ENCODE results near the gene MCHR1. TPM values are rescaled to one million over a fixed set of nuclear protein-coding genes. Genes with fewer than 3 reads are reported as not detected.
"Not testable (repeated sequence)": the region's sequence is repeated elsewhere in the genome, so short reads cannot be mapped to it uniquely, and the experiment has no call there.

MCHR1 gene
- total RNA-seq, 1 experiment from 2014 or later = not detected

GRCh38 chr22:40655941-40656340, 23.3 kb upstream of the MCHR1 start:
- not testable (repeated sequence) for DNase-seq (ENCODE audit: low spot score)

DNA sequence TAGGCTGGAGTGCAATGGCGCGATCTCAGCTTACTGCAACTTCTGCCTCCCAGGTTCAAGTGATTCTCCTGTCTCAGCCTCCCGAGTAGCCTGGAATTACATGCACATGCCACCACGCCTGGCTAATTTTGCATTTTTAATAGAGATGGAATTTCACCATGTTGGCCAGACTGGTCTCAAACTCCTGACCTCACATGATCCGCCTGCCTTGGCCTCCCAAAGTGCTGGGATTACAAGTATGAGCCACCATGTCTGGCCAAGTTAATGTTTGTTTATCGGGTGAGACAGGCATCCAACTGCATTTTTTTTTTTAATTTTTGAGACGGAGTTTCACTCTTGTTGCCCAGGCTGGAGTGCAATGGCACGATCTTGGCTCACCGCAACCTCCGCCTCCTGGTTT, 22.6 kb upstream of the MCHR1 start:
- DNase-seq (ENCODE audit: low spot score) = not testable (repeated sequence)

GRCh38 chr22:40659166-40659565, 20.1 kb upstream of the MCHR1 start:
- no peak for DNase-seq (ENCODE audit: low spot score)

DNA sequence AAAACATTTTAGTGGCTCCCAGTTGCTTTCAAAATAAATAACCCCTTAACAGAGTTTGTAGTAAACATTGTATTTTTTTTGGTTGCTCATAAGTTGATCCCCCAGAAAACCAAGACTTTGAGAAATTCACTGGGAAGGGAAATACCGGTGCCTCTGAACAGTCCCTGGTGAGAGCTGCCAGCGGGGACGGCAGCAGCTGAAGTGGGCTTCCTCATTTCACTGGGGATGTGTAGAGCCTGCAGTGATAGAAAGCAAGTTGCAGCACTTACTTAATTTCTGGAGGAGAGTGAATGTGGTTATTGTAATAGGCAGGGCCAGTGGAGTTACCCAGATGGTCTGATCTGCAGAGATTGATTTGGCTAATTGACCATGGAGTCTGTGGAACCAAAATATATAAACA, 18.6 kb upstream of the MCHR1 start:
- no peak for DNase-seq (ENCODE audit: low spot score)

DNA sequence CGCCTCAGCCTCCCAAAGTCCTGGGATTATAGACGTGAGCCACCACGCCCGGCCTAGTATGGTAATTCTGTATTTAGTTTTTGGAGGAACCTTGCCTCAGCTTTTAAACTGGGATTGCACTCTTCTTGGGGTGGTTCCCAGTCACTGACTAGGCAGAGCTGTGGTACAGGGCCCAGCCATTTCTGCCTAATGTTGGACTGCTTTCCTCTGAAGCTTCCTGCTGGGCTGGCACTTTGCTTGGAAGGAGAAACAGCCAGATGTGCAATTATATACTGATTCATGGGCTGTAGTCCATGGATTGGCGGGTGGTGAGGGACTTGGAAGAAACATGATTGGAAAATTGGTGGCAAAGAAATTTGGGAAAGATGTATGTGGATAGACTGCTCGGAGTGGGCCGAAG, 17.6 kb upstream of the MCHR1 start:
- no peak for DNase-seq (ENCODE audit: low spot score)

GRCh38 chr22:40665312-40665711, 14.0 kb upstream of the MCHR1 start:
- no peak for DNase-seq (ENCODE audit: low spot score)

DNA sequence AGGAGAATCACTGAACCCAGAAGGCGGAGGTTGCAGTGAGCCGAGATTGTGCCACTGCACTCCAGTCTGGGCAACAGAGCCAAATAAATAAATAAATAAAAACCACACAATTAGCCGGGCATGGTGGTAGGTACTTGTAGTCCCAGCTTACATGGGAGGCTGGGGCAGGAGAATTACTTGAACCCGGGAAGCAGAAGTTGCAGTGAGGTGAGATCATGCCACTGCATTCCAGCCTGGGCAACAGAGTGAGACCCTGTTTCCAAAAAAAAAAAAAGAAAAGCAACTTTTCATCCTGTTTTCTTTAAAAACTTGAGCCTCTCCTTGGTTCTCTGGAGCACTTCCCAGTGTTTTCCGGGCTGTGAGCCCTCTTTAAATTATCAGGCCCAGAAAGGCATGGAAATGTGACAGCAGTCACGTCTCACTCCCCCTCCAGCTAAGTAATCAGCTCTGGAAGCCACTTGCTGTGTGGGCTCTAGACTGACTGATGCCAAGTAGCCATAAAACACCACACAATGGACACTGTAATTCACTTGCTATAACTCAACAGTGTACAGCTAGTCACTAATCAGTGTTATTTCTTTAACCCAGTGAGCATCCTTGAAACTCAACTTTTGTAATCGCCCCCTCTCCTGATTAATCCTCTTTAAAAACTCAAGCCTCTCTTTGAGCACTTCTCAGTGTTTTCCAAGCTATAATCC, 13.0 kb upstream of the MCHR1 start:
- no peak for DNase-seq (ENCODE audit: low spot score)

DNA sequence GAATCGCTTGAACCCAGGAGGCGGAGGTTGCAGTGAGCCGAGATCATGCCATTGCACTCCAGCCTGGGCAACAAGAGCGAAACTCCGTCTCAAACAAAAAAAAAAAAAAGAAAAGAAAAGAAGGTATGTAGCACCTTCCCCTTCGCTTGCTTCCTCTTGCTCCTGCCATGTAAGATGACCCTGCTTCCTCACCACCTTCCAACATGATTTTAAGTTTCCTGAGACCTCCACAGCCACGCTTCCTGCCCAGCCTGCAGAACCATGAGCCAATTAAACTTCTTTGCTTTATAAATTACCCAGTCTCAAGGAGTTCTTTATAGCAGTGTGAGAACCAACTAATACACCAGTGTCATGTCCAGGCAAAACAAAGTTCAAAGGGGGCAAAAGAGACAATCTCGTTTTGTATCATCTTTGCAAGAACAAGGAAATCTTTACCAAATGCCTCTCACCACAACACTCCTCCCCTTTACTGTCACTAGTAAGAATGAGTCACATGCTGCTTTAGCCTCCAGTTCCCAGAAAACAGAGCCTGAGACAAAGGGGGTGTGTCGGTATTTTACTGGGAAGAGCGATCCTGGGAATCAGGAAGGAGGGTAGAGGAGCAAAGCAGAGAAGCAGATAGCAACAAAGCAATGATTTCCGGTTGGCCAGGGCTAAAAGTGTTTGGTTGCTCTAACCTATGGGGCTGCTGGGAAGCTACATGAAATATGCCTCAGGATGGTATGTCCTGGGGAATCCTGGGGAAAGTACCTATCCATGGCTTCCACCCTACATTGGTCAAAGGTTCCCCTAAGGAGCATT, 10.5 kb upstream of the MCHR1 start:
- DNase-seq (ENCODE audit: low spot score) = no peak

DNA sequence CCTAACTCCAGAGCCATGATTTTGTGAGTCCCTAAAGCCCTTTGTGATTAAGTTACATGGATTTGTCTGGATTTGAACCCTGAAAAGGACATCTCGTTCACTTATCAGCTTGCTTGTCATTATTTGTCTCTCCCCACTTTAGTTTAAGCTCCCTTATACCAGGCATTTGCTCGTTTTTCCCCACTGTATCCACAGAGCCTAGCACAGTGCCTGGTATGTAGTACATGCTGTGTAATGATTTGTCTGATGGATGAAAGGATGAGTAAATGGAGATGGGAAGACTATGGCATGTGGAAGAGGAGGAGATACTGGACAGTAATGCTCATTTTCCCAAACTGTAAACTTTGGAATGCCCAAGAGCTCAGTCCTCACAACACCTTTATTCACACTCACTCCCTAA, 9.2 kb upstream of the MCHR1 start:
- DNase-seq (ENCODE audit: low spot score) = no peak

GRCh38 chr22:40671369-40671768, 7.9 kb upstream of the MCHR1 start:
- no peak for DNase-seq (ENCODE audit: low spot score)

DNA sequence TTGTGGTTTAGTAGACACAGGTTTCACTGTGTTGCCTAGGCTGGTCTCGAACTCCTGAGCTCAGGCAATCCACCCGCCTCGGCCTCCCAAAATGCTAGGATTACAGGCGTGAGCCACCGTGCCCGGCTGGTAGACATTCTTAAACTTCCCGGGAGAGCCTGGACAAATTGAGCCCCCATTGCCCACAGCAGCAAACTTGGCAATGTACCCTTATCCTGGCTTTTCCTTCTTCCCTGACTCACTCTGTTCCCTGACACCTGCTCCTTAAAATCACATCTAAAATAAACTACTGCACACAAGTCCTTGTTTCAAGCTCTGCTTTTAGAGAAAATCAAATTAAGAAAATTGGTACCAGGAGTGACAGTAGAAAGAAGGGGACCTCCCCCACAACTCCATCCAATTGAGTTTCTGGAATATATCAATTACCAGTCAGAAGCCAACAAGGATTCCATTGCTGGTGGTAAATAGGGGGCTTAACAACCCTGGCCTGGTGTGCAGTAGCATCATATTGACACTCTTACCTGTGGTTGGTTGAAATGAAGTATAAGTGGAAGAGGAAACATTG, 7.4 kb upstream of the MCHR1 start:
- no peak for DNase-seq (ENCODE audit: low spot score)

DNA sequence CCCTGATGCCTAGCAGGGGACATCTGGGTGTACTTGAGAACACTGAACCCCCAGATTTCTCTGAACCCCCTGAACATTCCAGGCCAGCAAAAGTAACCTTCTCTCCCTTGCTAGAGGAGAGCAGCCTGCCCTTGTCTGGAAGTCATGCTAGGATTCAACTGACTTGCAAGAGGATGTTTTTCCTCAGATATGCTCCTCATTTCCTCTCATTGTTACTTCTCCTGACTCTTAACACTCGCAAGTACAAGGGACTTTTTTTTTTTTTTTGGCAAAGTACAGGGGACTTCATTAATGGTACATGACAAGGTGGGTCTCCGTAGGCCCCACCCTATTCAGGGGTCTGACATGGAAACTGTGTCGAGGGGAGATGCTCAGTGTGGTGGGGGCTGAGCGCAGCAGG, 6.3 kb upstream of the MCHR1 start:
- no peak for DNase-seq (ENCODE audit: low spot score)

GRCh38 chr22:40674274-40674673, 5.0 kb upstream of the MCHR1 start:
- DNase-seq (ENCODE audit: low spot score) = no peak

- DNase-seq (ENCODE audit: low spot score) = not testable (repeated sequence)
Observed at GRCh38 chr22:40676166-40676565, 3.1 kb upstream of the MCHR1 start.

- DNase-seq (ENCODE audit: low spot score) = no peak
Observed at GRCh38 chr22:40676644-40677043, 2.6 kb upstream of the MCHR1 start.

GRCh38 chr22:40678493-40679248, 613 bp upstream of the MCHR1 start:
- DNase-seq (ENCODE audit: low spot score) = no peak

DNA sequence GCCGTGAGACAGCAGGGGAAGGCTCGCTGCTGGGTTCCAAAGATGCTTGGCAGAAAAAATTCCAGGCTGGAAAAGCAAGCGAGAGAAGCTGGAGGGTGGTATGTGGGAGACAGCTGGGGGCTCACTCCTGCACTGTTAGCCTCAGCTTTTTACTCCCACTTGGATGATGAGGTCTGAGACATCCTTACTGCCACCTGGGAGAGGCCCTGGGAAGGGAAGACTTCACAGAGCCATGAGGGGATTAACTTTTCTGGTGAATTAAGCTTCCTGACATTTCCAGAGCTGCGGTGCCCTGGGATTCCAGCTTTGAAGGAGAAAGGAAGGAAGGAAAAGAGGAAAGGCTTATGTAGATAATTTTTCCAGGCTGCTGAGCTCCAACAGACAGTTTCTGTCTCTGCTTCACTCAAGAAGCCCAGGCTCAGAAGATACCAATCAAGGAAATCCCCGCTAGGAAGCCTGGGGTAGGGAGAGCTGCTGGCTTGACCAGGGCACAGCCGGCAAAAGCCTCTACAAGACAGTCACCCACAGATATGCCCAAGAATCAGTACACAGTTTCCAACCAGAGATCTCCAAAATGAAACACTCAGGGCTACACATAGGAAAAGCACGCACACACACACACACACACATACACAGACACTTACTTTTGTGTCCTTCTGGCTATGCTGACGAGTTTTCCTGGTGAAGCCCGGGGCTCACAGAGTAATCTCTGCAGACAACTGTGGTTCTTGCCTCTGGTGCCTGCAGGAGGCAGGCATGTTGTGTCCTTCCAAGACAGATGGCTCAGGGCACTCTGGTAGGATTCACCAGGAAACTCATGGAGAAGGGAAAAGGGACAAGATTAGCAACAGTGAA, 907 bp downstream of the MCHR1 start:
- peak; percentile 5 for DNase-seq (ENCODE audit: low spot score)

DNA sequence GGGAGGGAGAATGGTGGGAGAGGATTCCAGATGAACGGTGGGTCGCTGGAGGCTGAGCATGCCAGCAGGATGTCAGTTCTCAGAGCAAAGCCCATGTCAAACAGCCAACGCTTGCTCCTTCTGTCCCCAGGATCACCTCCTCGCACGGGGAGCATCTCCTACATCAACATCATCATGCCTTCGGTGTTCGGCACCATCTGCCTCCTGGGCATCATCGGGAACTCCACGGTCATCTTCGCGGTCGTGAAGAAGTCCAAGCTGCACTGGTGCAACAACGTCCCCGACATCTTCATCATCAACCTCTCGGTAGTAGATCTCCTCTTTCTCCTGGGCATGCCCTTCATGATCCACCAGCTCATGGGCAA, 1.5 kb downstream of the MCHR1 start:
- no peak for DNase-seq (ENCODE audit: low spot score)

DNA sequence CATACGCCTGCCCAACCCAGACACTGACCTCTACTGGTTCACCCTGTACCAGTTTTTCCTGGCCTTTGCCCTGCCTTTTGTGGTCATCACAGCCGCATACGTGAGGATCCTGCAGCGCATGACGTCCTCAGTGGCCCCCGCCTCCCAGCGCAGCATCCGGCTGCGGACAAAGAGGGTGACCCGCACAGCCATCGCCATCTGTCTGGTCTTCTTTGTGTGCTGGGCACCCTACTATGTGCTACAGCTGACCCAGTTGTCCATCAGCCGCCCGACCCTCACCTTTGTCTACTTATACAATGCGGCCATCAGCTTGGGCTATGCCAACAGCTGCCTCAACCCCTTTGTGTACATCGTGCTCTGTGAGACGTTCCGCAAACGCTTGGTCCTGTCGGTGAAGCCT, 2.2 kb downstream of the MCHR1 start:
- DNase-seq (ENCODE audit: low spot score) = no peak

DNA sequence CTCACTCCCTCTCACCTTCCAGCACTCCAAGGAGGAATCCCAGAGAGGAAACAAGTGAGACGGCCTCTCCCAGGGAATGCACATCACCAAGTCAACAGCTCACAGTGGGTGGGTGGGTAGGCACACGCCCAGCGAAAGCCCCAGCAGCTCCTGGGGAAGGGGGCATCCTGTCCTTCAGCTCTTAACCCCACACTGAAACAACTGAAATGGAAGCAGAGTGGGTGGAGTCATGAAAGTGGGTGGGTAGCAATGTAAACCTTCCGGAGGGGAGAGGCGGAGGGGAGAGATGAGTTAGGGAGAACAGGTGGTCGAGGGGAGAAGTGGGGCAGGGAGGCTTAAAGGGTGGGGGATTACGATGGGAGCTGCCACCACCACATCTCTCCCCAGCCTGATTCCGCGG, 5.4 kb downstream of the MCHR1 start:
- DNase-seq (ENCODE audit: low spot score) = no peak

DNA sequence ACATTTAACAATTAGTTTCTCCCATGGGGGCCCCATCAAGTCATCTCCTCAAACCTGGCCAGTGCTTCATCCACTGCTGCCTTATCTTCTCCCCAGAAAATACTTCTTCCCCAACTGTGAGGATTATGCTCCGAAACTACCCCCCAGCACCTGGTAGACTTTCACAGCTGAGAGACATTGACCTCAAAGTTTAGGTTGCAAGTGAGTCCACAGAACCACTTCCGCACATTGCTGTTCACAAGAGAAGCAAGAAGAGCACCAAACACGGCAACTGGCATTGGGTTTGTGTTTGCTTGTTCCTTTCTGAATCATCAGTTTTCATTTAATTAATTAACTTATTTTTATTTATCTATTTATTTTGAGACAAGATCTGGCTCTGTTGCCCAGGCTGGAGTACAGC, 6.1 kb downstream of the MCHR1 start:
- DNase-seq (ENCODE audit: low spot score) = no peak

All from HT-29 (cell line).